GM12865 (cell line): Measurements from ENCODE around the gene HOXD1.

Experiments
- DNase-seq: peaks from one replicate; pipeline ENCODE4 v3.0.0; 2010; ENCODE audit warnings: low read depth
- H3K4me3 ChIP-seq: 2 replicates; pipeline ENCODE4 v1.5.1; 2011; ENCODE audit warnings: mild to moderate bottlenecking, low read depth, low read length, control low read depth
- TF ChIP-seq, protein P1 (sequence below): IDR thresholded peaks from 2 replicates; pipeline ENCODE4 v1.5.1; 2011; ENCODE audit warnings: low read length, control low read depth, low read depth, inconsistent platforms; ENCODE audit not compliant: insufficient read depth; ENCODE audit errors: missing control alignments

The HOXD1 gene

DNA sequence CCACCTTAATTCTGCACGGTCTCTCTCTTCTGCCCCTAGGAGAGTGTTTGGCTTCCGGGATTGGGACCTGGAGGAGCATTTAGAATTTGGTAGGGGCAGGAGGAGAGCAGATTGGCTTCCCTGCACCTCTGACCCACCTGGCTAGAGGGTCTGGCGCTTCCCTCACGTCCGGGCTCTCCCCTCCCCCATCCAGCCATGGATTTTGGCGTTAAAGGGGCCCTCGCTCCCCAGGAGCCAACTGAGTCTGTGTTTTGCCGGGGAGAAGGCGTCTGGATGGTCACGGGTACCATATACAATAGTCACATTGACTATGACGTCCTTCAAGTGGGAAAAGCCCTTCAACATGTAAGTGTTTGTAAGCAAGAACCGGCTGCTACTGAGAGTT is 24.8 kb upstream of the HOXD1 start:
- DNase-seq = no peak
- TF ChIP-seq, protein P1, sequence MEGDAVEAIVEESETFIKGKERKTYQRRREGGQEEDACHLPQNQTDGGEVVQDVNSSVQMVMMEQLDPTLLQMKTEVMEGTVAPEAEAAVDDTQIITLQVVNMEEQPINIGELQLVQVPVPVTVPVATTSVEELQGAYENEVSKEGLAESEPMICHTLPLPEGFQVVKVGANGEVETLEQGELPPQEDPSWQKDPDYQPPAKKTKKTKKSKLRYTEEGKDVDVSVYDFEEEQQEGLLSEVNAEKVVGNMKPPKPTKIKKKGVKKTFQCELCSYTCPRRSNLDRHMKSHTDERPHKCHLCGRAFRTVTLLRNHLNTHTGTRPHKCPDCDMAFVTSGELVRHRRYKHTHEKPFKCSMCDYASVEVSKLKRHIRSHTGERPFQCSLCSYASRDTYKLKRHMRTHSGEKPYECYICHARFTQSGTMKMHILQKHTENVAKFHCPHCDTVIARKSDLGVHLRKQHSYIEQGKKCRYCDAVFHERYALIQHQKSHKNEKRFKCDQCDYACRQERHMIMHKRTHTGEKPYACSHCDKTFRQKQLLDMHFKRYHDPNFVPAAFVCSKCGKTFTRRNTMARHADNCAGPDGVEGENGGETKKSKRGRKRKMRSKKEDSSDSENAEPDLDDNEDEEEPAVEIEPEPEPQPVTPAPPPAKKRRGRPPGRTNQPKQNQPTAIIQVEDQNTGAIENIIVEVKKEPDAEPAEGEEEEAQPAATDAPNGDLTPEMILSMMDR = no peak
- no peak overlapping the region for H3K4me3 ChIP-seq

DNA sequence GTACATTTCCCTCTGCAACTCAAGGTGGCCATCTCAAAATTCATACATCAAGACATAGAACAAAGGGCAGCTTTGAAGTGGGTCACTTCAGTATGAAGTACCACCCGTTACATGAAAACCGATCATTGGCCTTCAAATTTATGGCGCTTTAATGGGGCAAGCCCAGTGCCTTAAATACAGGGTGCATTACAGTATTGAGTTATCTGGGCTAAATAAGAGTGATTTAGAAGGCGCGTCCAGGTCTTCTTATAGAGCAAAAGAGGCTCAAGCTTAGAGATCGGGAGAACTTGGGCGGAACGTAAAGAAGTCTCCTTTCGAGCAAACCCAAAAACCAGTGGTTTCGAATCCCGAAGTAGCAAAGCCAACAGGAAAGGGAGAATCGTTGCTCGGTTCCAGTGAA is 24.3 kb upstream of the HOXD1 start:
- no peak for DNase-seq
- TF ChIP-seq, protein P1 = no peak
- H3K4me3 ChIP-seq = no peak overlapping the region

GRCh38 chr2:176164611-176165369 is 23.7 kb upstream of the HOXD1 start:
- no peak for DNase-seq
- TF ChIP-seq, protein P1 = no peak
- H3K4me3 ChIP-seq = no peak overlapping the region

DNA sequence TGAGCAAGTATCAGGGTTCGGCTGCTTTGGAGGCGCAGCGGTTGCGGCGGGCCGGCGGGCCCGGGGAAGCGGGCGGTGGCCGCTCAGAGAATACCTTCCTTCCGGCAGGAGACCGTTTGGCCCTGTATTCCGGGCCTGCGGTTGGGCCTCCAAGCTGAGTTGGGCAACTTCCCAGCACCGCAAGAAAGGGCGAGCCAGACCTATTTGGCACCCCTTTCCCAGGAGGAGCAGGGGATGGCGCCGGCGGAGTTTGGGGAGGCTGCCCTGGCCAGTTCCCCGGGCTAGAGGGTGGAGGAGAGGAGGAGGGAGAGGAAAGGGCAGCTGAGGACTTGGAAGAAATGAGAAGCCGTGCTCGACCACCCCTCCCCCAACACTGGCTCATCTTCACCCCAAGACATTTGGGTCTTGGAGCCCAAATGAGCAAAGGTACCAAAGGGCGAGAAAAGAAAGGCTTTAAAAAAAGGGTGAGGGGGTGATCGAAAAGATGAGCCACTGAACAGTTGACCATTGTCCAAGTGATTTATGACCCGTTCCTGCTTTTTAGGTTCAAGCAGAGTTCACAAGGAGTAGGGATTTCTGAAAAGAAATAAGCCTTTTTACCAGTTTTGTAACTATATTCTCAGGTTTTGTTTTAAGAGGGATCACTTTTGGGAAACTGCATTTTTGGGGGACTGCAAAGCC is 23.0 kb upstream of the HOXD1 start:
- TF ChIP-seq, protein P1 = no peak

DNA sequence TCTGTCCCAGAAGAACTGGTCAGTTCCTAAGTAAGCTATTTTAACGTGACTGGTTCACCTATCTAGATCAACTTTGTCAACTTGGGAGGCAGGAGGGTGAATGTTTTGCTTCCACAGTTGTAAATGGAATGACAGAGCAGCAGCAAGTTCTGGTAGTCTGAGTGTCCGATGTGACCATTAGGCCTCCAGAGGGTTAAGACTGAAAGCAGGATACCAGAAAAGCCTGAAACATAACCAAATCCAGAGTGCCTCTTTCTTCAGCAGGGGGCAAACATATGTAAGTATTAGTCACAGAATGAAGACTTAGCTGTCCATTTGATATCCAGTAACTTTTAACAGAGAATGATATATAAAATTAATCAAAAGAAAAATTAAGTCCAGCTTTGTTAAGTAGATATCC is 22.2 kb upstream of the HOXD1 start:
- no peak overlapping the region for H3K4me3 ChIP-seq
- DNase-seq = no peak
- TF ChIP-seq, protein P1 = no peak

More for the DNA sequence above, 23.0 kb upstream of the HOXD1 start:
- no peak overlapping the region for H3K4me3 ChIP-seq
- no peak for DNase-seq

- TF ChIP-seq, protein P1 = no peak
- DNase-seq = no peak
- no peak overlapping the region for H3K4me3 ChIP-seq
Measured at GRCh38 chr2:176167398-176167797, 21.1 kb upstream of the HOXD1 start.

GRCh38 chr2:176169181-176169580 is 19.3 kb upstream of the HOXD1 start:
- no peak overlapping the region for H3K4me3 ChIP-seq
- TF ChIP-seq, protein P1 = no peak

More at GRCh38 chr2:176169181-176169580, 19.3 kb upstream of the HOXD1 start:
- DNase-seq = no peak
